ENCODE results near the gene QDPR.
A peak's percentile ranks its signal among the peaks of the same experiment; 100 is the strongest.
"Not testable (repeated sequence)": the region's sequence is repeated elsewhere in the genome, so short reads cannot be mapped to it uniquely, and the experiment has no call there.

The QDPR gene

GRCh38 chr4:17511950-17512795 is at the start of gene QDPR:
Gene QDPR, minus strand, starts transcription at chr4:17512090. Its CDS starts 36 bp downstream, at chr4:17512054.
- peak; percentile 75 to 83 for DNase-seq

DNA sequence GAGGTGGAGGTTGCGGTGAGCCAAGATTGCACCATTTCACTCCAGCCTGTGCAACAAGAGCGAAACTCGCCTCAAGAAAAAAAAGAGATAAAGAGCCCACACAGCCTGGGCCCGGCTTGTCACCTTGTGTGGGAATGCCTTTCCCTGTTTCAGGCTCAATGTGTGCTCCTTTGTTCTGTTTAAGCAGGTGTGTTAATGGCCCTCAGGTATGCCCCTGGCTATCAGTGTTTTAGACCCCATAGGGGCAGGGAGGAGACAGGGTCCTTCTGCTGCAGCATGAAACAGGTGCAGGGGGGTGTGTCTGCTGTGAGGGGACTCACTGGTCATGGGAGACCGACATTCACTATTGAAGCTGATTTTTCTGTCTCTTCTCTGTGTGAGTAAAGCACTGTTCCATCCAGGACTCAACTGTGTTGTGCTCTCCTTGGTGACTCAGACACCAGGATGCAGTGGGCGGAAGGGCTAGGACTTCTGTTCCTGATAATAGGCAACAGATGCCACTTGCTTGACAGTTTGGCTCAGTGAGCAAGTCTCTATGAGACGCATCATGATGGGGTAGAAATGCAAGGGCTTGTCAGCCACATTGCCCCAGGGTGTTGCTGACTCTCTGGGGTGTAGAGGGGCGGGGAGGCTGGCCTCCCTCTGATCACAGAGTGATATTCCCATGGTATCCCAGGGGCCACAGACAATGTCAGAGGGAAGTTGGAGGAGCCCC is 49.5 kb upstream of the QDPR start:
- peak; percentile 4 to 38 for DNase-seq

GRCh38 chr4:17560065-17560673 is 48.3 kb upstream of the QDPR start:
- no peak for DNase-seq

- DNase-seq, result no peak
Measured at GRCh38 chr4:17559709-17560048, 47.8 kb upstream of the QDPR start.

GRCh38 chr4:17558941-17559708 is 47.2 kb upstream of the QDPR start:
- no peak for DNase-seq

DNA sequence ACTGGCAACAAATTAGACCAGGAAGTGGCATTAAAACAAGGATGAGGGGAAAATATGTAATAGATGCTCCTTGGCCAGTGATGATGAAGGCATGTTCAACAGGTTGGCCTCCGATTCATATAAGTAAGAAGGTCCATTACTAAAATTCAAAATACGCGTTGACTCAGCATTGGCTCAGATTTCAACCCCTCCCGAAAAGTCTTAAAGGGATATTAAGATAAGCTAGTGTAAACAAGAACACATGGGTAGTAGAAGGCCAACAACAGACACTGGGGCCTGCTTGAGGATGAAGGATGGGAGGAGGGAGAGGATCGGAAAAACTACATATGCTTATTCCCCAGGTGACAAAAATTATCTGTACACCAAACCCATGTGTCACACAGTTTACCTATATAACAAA is 46.0 kb upstream of the QDPR start:
- no peak for DNase-seq

DNA sequence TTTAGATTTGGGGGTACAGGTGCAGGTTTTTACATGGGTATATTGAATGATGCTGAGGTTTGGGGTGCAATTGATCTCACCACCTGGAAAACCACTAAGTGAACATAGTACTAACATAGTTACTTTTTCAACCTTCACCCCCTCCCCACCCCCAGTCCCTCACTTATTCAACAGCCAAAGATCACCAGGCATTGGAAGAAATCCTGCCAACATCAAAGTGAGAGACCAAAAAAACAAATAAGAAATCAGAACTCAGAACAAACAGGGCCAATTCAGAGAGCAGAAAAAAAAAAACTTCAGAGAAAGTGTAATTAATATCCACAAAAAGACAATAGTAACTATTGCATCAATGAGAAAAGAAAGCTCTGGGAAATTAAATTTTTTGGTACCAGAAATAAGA is 44.6 kb upstream of the QDPR start:
- no peak for DNase-seq

DNA sequence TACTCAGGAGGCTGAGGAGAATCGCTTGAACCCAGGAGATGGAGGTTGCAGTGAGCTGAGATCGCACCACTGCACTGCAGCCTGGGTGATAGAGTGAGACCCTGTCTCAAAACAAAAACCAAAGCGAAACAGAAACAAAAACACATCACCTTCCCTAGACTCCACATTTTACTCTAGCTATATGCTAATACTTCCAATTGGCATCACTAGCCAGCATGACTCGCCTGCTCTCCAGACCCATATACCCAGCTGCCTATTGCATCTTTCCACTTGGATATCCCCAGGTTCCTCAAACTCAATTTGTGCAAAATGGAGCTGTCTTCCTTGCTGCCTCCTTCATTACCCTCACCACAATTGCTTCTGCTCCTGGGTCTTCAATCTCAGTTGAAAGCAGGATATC is 42.7 kb upstream of the QDPR start:
- no peak for DNase-seq

DNA sequence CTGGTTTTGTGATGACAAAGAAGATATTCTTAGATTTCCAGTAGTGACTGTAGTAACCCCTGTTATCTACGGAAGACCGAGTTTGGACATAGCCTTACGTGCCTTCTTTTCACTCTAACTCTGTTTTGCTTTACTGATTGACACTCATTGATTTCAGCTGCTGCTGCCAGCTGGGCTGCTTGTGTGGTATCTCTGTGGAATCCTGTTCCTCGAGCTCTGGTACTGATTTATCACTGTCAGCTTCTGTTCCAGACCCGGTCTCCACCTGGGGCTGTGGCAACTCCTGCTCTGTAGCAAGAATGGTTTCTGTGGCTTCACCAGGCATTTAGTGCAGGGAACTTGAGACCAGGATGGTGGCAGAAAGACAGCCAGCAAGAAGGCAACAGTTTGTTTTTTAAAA is 40.5 kb upstream of the QDPR start:
- no peak for DNase-seq

DNA sequence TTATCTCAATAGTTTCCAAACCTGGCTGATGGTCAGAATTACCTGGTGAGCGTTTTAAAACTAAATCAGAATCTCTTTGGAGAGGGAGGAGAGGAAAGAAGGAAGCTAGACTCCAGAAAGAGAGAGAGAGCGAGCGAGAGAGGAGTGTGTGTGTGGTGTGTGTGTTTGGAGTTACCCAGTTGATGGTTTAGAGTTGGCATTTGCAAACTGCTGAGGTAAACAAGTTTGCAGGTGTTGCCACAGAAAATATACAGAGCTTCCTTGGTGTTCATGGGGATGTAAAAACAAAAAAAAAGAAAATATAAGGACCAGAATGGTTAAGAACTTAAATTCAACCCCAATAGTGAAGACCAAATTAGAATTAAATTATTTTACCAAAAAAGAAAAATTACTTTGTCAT is 38.7 kb upstream of the QDPR start:
- DNase-seq, result no peak

DNA sequence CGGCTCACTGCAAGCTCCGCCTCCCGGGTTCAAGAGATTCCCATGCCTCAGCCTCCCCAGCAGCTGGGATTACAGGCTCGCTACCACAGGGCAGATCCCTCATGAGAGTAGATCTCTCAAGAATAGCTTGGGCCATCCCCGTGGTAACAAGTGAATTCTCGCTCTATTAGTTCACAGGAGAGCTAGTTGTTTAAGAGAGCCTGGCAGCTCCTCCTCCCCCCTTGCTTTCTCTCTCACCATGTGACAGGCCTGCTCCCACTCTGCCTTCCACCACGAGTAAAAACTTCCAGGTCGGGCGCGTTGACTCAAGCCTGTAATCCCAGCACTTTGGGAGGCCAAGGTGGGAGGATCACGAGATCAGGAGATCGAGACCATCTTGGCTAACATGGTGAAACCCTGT is 34.8 kb upstream of the QDPR start:
- no peak for DNase-seq

GRCh38 chr4:17546222-17546621 is 34.3 kb upstream of the QDPR start:
- no peak for DNase-seq

DNA sequence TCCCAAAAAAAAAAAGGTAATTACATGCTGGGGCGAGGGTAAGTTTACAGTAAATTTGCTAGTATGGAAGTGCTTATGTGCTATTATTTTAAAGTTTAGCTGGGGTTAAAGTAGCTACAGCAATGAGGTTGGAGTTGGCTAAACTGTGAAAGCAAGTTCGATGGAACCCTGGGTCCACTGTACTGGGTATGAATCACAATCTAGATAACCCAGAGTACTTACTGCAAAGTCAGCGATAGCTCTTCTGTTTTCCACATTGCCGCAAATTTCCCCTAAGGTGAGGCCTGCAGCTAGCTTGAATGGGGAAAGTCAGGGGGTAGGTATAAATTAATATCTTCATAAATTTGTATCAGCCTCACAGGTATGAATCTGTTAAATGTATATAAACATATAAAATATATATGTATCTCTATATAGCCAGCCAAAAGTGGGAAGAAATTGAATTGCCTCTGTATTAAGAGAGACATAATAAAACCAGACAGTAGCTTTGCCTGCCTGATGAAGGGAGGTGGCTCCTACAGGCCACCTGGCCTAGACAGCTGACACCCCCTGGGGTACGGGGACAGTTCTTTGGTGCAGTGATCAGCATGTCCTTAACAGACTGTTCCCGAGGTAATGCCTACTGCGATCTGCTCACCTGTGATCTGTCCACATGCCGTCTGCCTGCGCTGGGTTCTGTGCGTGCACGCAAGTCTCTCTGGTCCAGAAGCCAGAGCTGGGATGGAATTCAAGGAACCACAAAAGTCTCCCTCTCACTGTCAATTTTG is 33.7 kb upstream of the QDPR start:
- DNase-seq, result no peak

DNA sequence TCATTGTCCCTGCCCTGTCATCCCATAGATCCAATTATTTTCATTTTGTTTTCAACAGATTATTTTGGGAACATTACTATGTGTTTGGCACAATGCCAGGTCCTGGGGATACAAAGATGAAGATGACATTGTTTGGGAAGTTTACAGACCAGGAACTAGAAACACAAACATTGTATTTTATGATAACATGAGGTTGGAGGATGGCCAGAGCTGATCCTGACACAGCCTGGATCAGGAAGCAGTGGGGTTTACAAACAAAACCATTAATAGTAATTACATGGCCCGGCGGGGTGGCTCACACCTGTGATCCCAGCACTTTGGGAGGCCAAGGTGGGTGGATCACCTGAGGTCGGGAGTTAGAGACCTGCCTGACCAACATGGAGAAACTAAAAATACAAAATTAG is 32.9 kb upstream of the QDPR start:
- DNase-seq, result no peak

GRCh38 chr4:17544205-17544604 is 32.3 kb upstream of the QDPR start:
- DNase-seq, result no peak

- not testable (repeated sequence) for DNase-seq
Measured at GRCh38 chr4:17537060-17537459, 25.2 kb upstream of the QDPR start.

GRCh38 chr4:17535906-17536305 is 24.0 kb upstream of the QDPR start:
- no peak for DNase-seq

DNA sequence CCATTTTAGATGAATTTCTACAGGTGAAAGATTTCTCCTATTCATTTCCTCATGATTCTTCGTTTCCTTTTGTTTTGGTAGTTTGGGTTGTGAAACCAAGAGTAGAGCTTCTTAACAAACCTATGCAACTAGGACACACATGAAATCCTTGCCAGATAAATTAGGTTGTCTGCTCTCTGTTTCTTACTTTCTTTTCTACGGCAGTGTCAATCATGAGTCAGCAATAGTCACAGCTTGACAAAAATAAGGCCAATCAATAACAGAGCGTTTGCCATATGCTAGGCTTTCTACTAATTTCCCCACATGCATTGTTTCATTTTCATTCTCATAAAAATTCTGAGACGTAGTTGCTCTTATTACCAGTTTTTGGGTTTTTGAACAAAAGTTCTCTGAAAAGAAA is 23.4 kb upstream of the QDPR start:
- DNase-seq, result no peak

- DNase-seq, result no peak
Measured at GRCh38 chr4:17534705-17535104, 22.8 kb upstream of the QDPR start.

GRCh38 chr4:17531538-17532285 is 19.8 kb upstream of the QDPR start:
- DNase-seq, result no peak

GRCh38 chr4:17528551-17529165 is 16.8 kb upstream of the QDPR start:
- no peak for DNase-seq

Measured in NCI-H524 (cell line).